A549 (cell line): ENCODE data around the gene XPC.

ENCODE experiments used
- POLR2A ChIP-seq: IDR thresholded peaks from 2 replicates; pipeline ENCODE4 v1.6.1; 2012; ENCODE audit warnings: mild to moderate bottlenecking, low read length
- RFX5 ChIP-seq: fragments of 450-650 bp; IDR thresholded peaks from 2 replicates; pipeline ENCODE4 v1.7.1; 2014; ENCODE audit warnings: antibody characterized with exemption, mild to moderate bottlenecking, moderate library complexity
- TF ChIP-seq, protein P1 (sequence below): IDR thresholded peaks from 2 replicates; pipeline ENCODE4 v1.6.1; 2012
- TF ChIP-seq, protein P2 (sequence below): fragments of >200 bp; sonication (Bioruptor Twin); formaldehyde crosslinking; IDR thresholded peaks from 3 replicates; pipeline ENCODE4 v1.5.1; 2016

DNA sequence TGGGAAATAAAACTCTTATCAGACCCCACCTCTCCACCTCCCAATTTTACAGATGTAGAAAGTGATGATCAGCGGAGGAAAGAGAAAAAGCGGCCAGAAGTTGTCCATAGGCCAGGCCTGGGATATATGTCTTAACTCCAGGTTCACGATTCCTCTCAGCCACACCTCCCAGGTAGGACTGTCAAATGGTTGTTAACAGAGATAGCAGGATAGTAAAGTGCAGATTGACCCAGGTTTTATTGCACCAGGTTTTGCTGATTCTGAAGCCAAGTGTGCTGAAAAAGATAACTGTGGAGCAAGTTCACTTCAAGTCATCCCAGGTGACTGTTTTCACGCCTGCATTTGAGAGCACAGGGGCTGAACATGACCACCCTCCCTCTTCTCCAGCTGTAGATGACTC is 36.4 kb upstream of the XPC start:
- TF ChIP-seq, protein P1, sequence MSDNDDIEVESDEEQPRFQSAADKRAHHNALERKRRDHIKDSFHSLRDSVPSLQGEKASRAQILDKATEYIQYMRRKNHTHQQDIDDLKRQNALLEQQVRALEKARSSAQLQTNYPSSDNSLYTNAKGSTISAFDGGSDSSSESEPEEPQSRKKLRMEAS = no peak
- TF ChIP-seq, protein P2, sequence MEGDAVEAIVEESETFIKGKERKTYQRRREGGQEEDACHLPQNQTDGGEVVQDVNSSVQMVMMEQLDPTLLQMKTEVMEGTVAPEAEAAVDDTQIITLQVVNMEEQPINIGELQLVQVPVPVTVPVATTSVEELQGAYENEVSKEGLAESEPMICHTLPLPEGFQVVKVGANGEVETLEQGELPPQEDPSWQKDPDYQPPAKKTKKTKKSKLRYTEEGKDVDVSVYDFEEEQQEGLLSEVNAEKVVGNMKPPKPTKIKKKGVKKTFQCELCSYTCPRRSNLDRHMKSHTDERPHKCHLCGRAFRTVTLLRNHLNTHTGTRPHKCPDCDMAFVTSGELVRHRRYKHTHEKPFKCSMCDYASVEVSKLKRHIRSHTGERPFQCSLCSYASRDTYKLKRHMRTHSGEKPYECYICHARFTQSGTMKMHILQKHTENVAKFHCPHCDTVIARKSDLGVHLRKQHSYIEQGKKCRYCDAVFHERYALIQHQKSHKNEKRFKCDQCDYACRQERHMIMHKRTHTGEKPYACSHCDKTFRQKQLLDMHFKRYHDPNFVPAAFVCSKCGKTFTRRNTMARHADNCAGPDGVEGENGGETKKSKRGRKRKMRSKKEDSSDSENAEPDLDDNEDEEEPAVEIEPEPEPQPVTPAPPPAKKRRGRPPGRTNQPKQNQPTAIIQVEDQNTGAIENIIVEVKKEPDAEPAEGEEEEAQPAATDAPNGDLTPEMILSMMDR = no peak
- TF ChIP-seq RFX5 (no peak), POLR2A (no peak)
